ENCODE data around the gene UBE2G1. TPM values are rescaled to one million over a fixed set of nuclear protein-coding genes. Genes with fewer than 3 reads are reported as not detected.

The UBE2G1 gene
- total and polyA plus RNA-seq, 4 donors: 19.9 to 25.3 (median 21.3) TPM

DNA sequence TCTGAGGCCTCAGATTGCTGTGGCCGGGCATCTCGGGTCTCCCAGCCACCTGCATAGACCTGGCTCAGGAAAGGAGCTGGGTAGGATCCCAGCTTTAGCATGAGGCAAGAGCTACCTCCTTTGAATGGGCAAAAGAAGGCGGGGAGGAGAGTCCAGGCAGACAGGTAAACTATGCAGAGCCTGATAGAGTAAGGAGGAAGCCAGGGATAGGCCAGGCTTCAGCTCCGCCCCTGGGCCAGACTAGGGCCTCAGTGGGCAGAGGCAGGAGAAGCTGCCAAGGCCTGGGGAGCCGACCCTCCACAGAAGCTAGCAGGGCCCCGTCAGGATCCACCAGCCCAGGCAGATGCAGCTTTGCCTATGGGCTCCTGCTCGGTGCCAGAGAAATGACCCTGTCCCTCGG is 22.6 kb upstream of the UBE2G1 start:
- DNase-seq (ENCODE audit: low spot score): no peak
- no peak overlapping the region for H3K4me3 ChIP-seq (ENCODE audit: low read depth in 1 of 3, low read length in 3 of 3)
- no peak for TF ChIP-seq NR2F2 (IDR thresholded peaks at IDR 0.05)
- no peak for TF ChIP-seq FOXA2 (IDR thresholded peaks at IDR 0.05)
- TF ChIP-seq EGR1 (IDR thresholded peaks at IDR 0.05; ENCODE audit: low read depth in 2 of 2): no peak
- TF ChIP-seq HNF4A (conservative IDR thresholded peaks at IDR 0.05): no peak
- no peak for TF ChIP-seq SP1 (IDR thresholded peaks at IDR 0.05)
- TF ChIP-seq YY1 (IDR thresholded peaks at IDR 0.05): no peak
- WGBS: 92% methylated on average over 8 of the region's 8 CpGs
- no peaks in the 10 kb centered on the region for H3K36me3 ChIP-seq (ENCODE audit: control insufficient read depth in 4 of 4, insufficient read depth in 3 of 4, low read depth in 1 of 4, low read length in 3 of 4)
- no peaks in the 10 kb centered on the region for H3K9me3 ChIP-seq (ENCODE audit: control insufficient read depth in 4 of 4, low read length in 3 of 4)
- no peak overlapping the region for H3K27ac ChIP-seq (ENCODE audit: low read depth in 1 of 2, low read length in 2 of 2)
- no peak overlapping the region for H3K9ac ChIP-seq (ENCODE audit: low read depth in 1 of 2, low read length in 2 of 2)
- peaks cover 0 to 4% (median 1%) of the 10 kb centered on the region in 4 donors for H3K4me1 ChIP-seq (ENCODE audit: control insufficient read depth in 4 of 4, insufficient read depth in 4 of 4, low read length in 3 of 4)
- no peaks in the 10 kb centered on the region for H3K27me3 ChIP-seq (ENCODE audit: control insufficient read depth in 4 of 4, insufficient read depth in 4 of 4, low read length in 3 of 4)

DNA sequence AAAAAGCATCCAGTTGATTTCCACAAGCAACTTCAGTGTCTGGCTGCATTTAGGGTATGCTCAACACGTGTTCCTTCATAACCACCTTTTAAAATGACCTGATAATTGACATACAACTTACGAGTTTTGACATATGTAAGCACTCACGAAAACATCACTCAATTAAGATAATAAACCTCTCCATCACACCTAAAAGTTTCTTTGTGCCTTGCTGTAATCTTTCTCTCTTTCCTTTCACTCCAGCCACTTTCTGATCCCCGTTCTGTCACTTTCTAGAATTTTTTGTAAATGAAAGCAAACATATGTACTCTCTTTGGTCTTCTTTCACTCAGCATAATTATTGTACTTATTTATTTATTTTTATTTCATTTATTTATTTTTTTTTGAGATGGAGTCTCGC is 20.7 kb upstream of the UBE2G1 start:
- Histone ChIP-seq H3K36me3 (ENCODE audit: control insufficient read depth in 4 of 4, insufficient read depth in 3 of 4, low read depth in 1 of 4, low read length in 3 of 4) (no peaks in the 10 kb centered on the region), H3K27ac (ENCODE audit: low read depth in 1 of 2, low read length in 2 of 2) (no peak overlapping the region), H3K9me3 (ENCODE audit: control insufficient read depth in 4 of 4, low read length in 3 of 4) (no peaks in the 10 kb centered on the region), H3K4me3 (ENCODE audit: low read depth in 1 of 3, low read length in 3 of 3) (no peak overlapping the region), H3K4me1 (ENCODE audit: control insufficient read depth in 4 of 4, insufficient read depth in 4 of 4, low read length in 3 of 4) (peaks cover 0 to 4% (median 1%) of the 10 kb centered on the region in 4 donors), H3K27me3 (ENCODE audit: control insufficient read depth in 4 of 4, insufficient read depth in 4 of 4, low read length in 3 of 4) (no peaks in the 10 kb centered on the region), H3K9ac (ENCODE audit: low read depth in 1 of 2, low read length in 2 of 2) (no peak overlapping the region)
- no peak for DNase-seq (ENCODE audit: low spot score)
- no peak for TF ChIP-seq YY1 (IDR thresholded peaks at IDR 0.05)
- TF ChIP-seq, protein P1, sequence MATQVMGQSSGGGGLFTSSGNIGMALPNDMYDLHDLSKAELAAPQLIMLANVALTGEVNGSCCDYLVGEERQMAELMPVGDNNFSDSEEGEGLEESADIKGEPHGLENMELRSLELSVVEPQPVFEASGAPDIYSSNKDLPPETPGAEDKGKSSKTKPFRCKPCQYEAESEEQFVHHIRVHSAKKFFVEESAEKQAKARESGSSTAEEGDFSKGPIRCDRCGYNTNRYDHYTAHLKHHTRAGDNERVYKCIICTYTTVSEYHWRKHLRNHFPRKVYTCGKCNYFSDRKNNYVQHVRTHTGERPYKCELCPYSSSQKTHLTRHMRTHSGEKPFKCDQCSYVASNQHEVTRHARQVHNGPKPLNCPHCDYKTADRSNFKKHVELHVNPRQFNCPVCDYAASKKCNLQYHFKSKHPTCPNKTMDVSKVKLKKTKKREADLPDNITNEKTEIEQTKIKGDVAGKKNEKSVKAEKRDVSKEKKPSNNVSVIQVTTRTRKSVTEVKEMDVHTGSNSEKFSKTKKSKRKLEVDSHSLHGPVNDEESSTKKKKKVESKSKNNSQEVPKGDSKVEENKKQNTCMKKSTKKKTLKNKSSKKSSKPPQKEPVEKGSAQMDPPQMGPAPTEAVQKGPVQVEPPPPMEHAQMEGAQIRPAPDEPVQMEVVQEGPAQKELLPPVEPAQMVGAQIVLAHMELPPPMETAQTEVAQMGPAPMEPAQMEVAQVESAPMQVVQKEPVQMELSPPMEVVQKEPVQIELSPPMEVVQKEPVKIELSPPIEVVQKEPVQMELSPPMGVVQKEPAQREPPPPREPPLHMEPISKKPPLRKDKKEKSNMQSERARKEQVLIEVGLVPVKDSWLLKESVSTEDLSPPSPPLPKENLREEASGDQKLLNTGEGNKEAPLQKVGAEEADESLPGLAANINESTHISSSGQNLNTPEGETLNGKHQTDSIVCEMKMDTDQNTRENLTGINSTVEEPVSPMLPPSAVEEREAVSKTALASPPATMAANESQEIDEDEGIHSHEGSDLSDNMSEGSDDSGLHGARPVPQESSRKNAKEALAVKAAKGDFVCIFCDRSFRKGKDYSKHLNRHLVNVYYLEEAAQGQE (IDR thresholded peaks at IDR 0.05): no peak
- TF ChIP-seq RXRA (IDR thresholded peaks at IDR 0.05): no peak
- TF ChIP-seq FOXA2 (IDR thresholded peaks at IDR 0.05): no peak
- no peak for TF ChIP-seq SP1 (IDR thresholded peaks at IDR 0.05)
- TF ChIP-seq MAX (IDR thresholded peaks at IDR 0.05): no peak
- TF ChIP-seq, protein P2, sequence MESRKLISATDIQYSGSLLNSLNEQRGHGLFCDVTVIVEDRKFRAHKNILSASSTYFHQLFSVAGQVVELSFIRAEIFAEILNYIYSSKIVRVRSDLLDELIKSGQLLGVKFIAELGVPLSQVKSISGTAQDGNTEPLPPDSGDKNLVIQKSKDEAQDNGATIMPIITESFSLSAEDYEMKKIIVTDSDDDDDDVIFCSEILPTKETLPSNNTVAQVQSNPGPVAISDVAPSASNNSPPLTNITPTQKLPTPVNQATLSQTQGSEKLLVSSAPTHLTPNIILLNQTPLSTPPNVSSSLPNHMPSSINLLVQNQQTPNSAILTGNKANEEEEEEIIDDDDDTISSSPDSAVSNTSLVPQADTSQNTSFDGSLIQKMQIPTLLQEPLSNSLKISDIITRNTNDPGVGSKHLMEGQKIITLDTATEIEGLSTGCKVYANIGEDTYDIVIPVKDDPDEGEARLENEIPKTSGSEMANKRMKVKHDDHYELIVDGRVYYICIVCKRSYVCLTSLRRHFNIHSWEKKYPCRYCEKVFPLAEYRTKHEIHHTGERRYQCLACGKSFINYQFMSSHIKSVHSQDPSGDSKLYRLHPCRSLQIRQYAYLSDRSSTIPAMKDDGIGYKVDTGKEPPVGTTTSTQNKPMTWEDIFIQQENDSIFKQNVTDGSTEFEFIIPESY (IDR thresholded peaks at IDR 0.05): no peak
- TF ChIP-seq, protein P3, sequence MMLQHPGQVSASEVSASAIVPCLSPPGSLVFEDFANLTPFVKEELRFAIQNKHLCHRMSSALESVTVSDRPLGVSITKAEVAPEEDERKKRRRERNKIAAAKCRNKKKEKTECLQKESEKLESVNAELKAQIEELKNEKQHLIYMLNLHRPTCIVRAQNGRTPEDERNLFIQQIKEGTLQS (IDR thresholded peaks at IDR 0.05): no peak
- no peak for TF ChIP-seq NR2F2 (IDR thresholded peaks at IDR 0.05)
- no peak for TF ChIP-seq HNF4G (IDR thresholded peaks at IDR 0.05)
- no peak for TF ChIP-seq GABPA (IDR thresholded peaks at IDR 0.05 in 1 of 2, conservative IDR thresholded peaks at IDR 0.05 in 1 of 2)
- TF ChIP-seq, protein P4, sequence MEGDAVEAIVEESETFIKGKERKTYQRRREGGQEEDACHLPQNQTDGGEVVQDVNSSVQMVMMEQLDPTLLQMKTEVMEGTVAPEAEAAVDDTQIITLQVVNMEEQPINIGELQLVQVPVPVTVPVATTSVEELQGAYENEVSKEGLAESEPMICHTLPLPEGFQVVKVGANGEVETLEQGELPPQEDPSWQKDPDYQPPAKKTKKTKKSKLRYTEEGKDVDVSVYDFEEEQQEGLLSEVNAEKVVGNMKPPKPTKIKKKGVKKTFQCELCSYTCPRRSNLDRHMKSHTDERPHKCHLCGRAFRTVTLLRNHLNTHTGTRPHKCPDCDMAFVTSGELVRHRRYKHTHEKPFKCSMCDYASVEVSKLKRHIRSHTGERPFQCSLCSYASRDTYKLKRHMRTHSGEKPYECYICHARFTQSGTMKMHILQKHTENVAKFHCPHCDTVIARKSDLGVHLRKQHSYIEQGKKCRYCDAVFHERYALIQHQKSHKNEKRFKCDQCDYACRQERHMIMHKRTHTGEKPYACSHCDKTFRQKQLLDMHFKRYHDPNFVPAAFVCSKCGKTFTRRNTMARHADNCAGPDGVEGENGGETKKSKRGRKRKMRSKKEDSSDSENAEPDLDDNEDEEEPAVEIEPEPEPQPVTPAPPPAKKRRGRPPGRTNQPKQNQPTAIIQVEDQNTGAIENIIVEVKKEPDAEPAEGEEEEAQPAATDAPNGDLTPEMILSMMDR (IDR thresholded peaks at IDR 0.05; ENCODE audit: low read depth, low read length, missing input control): no peak
- no peak for TF ChIP-seq FOXA1 (IDR thresholded peaks at IDR 0.05)
- no peak for TF ChIP-seq HNF4A (conservative IDR thresholded peaks at IDR 0.05)
- 96% methylated on average over 5 of the region's 5 CpGs for WGBS

Data from liver (tissue), 9 donors.